CD4-positive, alpha-beta T cell treated with Interleukin-6 for 4 hours (primary cell): ENCODE data around the gene CAMTA1.

ENCODE experiments used
- DNase-seq: peaks from one replicate; pipeline ENCODE4 v3.0.0-alpha.2; 2020; ENCODE audit warnings: mixed read lengths

CAMTA1 gene

DNA sequence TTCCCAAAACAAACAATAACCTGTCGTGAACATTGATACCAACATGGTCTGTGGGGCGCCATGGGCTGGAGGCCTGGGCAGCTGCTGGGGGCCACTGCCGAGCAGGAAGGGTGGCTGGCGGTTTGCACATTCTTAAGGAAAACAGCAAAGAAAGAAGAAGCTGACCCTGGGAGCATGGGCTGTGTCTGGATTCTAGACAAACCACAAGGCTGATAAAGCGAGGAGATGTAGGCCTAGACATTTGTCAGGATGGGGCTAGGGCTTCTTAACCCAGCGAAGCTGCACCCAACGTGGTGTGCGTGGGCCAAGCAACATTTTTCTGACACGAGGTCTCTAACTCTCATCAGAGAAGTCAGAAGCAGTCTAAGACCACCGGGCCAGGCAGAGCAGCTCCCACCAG, 663.7 kb downstream of the CAMTA1 start:
- no peak for DNase-seq

DNA sequence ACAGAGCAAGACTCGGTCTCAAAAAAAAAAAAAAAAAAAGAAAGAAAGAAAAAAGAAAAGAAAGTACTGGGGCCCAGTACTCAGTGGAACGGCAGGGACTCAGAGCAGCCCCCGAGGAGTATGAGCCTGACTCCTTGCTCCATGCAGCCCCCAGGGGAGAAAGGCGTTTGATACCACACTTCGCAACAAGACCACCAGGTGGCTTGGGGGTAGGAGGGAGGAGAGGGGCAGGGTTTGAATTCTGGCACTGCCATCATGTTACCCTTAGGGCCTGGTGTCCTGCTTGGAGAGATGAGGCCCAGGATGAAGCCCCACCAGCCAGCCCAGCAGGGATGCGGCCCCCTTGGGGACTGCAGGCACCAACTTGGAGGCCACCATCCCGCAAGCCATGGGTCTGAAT, 664.5 kb downstream of the CAMTA1 start:
- no peak for DNase-seq

DNA sequence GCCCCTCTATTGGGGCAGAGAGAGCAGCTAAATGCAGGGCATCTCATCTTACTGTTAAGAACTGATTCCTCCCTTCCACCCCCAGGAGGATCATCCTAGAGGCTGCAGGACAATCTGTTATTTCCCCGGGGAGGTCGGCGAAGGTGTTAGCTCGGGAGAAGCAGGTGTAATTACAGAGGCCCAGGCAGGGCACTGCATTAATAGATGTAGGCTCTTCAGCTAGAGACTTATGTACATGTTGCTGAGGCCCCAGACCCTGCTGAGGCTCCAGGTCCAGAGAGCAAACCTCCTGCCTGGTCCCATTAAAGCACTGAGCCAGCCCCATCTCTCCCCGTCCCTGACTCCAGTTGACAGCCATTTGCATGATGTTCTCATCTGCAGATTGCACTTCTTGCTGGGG, 665.6 kb downstream of the CAMTA1 start:
- DNase-seq: no peak

DNA sequence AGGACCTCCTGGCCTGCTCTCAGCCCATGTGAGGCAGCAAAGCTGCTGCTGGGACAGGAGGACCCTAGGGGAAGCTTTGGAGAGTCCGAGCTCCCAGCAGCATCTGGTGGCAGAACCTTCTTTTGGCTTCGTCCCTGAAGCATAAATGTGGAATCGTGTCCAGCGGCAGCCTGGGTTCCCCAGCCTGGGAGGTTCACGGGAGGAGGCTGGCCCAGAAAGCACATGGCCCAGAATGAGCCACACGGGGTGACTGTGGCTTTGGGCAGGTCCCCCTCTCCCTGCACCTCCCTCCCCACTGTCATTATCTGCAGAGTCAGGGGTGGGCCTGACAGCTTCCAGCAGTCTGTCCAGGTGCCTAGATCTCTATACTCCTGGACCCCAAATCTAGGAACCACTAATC, 667.8 kb downstream of the CAMTA1 start:
- DNase-seq: no peak

DNA sequence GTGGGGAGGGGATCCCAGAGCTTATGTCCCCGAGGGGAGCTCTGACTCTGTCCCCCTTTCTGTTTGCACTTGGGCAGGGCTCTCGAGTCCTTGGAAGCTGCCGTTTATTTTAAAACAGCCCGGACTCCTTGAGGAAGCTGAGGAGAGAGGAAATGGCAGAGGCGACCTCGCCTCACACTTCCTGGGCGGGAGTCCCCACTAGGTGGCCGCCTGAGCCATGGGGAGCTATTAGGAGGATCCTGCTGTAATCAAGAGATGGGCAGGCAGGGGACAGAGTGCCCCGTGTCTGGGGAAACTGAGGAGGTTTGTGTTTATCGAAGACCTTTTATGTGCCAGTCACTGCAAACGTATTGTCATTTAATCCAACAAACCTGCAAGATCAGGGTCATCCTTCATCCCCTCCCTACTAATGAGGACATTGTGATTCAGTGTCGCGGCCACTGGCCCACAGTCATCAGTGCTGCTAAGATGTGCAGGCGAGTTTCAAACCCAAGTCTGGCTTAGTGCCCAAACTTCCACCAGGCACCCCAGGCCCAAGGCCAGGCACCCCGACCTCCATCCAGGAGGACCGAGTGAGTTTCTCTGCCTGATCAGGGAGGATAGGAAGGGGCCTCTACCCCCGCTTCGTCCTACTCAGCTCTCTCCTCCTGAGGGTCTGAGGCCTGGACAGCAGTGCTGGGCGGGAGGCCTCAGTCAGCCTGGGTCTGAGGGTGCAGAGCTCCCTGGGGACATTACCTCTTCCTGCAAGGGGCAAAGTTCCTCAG, 669.0 kb downstream of the CAMTA1 start:
- no peak for DNase-seq

DNA sequence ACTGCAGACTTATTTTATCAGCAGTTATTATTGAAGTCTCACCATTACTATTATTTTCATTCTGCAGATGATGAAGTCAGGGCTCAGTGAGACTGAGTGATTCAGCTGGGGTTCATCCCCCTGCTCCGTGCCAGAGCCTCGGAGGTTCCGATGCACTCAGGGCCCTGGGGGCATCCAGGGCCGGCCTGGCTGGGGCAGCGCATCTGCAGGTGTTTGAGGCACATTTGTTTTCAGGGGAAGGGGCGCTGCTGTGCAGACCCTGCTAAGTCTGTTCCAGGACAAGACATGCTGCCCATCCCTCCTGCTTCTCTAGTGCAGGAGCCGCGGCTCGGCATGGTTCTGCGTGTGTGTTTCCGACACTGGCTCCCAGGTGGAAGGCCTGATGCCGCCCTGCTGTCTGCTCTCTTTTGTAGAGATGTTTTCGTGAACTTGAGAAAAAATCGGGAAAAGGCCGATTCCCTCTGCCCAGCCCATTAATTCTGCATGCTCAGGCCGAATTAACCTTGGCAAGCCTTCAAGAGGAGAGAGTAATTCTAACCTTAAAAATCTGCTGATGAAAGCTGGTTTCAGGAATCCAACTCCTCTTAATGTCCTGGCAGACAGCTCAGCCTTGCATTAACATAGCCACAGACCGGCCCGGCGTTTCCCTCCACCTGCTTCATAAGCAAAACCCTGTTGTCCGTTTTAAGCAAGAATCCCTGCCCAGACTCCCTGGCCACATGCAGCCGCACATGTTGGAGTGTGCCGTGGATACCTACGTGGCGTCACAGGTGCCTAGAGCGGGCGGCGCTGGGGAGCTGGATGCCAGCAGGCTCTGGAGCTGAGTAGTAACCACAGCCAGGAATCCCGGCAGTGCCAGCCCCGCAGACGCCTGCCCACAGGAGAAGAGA, 669.9 kb downstream of the CAMTA1 start:
- no peak for DNase-seq

DNA sequence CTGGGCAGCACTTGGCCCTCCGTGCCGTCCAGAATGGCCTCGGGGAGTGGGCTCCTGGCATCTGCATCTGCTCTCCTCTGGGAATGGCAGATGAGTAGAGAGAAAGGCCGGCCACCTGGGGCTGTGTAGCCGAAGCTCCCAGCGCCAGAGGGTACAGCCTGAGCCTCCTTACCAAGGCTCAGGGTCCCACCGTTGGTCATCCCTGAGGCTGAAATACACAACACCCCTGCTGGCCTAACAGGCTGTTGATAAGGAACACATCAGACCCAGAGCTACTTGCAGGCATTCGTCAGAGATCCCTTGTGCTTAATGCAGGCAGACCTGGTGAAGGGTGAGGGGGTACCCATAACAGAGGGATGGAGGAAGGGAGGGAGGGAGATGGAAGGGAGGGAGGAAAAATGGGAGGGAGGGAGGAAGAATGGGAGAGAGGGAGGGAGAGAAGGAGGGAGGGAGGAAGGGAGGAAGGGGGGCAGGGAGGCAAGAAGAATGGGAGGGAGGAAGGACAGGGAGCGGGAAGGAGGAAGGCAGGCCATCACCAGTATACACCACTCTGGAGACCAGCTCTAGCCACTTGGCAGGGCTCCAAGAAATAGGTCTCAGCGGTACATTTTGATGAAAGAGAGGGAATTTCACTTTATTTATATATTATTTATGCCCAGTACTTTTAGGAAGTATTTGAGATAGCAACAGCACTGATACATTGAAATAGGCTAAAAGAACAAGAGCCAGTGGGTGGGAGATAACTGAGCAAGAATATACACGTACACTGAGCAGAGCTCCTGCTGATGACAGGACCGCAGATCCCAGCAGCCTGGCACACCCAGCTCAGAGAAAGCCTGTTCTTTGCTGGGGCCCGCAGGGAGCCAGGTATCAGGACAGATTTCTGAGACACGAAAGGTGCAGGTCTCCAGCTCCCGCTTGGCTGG, 670.8 kb downstream of the CAMTA1 start:
- no peak for DNase-seq

DNA sequence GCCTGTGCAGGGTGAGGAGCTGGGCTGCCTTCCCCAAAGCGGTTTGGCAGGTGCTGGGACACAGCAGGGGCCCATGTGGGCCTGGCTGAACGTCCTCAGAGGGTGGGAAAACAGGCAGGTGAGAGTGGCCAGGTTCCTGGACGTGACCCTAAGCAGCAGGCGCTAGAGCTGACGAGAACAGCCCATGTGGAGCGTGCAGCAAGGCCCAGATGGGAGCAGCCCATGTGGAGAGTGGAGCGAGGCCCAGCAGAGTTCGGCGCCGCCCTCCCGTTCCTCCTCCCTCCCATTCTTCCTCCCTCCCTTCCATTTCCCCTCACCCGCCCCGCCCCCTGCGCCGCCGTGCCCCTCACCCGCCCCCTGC, 671.4 kb downstream of the CAMTA1 start:
- no peak for DNase-seq

DNA sequence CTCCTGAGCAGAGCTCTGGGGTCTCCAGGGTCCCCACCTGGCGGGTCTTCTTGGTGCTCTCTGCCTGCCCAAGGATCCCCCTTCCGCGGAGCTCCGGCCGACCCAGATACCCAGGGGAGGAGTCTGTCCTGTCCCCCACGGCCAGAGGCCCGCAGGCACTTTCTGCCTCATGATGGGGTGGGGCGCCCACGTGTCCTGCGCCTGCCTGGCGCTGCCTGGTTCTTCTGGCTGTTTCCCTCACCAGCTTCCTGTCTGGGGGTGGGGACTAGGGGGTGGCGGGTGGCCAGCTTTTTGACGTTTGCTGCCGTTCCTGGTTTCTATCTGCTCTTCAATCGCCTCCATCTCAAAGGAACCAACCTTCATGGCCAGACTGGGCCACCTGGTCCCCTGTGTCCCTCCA, 672.6 kb downstream of the CAMTA1 start:
- DNase-seq: no peak

DNA sequence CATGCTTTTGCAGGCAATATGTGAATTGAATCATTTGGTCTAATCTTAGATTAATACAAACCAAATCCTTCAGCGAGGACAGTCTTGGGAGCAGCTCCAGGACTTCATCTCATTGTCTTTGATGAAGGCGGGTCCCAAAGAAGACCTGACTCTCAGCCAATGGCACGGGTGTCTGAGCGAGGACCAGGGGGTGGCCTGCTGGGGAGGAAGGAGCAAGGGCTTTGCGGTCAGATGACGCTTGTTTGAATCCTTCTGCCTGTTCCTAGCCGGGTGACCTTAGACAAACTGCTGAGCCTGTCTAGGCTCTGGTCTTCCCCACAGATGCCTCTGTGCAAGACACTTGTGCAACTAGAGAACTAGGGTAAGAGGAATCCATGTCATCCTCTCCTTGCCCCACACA, 673.7 kb downstream of the CAMTA1 start:
- DNase-seq: no peak

DNA sequence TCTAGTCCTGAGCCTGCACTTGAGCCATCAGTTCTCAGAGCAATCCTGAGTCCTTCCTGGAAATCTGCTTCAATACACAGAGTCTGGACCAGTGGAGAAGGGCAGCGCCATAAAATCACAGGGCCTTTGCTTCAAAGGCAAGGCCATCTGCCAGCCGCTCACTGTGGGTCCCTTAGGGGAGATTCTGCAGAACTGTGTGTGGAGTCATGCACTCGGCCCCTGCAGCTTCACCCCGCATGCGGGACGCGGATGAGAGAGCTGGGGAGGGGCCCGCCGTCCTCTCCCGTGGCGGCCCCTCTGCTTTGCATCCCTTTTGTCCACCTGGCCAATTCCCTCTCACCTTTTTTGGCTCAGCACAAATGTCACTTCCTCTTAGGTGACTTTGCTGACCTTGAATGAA, 674.7 kb downstream of the CAMTA1 start:
- no peak for DNase-seq

DNA sequence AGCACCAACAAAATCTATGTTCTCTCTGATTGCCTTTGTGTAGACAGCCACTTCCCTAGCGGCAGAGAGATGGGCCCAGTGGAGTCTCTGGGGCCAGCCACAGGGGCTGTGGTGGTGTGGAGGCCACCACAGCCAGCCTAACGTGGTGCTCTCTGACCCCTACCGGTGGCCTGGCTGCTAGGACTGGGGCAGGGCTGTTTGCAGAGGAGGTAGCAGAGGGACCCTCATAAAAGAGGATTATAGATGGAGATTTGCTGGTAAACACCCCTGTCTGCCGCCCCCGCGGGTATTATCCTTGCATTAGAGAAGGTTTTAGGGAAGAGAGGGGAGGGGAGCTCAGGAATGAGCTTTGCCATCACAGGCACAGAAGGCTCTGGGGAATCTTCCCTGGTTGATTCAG, 675.6 kb downstream of the CAMTA1 start:
- no peak for DNase-seq

DNA sequence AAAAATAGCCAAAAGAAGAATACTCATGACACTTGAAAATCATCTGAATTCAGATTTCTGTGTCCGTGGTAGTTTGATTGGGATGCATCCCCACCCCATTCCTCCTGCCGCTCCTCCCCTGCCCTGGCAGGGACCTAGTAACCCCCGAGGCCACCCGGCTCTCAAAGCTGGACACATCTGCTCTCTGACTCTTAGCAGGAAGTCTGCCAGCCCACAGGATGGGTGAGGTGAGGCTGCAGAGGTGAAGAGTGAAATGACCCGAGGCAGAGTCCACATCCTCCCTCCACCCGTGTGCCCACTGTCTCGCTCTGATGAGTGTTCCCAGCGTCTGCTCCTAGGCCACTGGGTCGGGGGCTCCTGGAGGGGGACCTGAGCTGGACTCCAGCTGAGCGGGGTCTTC, 677.4 kb downstream of the CAMTA1 start:
- DNase-seq: no peak

DNA sequence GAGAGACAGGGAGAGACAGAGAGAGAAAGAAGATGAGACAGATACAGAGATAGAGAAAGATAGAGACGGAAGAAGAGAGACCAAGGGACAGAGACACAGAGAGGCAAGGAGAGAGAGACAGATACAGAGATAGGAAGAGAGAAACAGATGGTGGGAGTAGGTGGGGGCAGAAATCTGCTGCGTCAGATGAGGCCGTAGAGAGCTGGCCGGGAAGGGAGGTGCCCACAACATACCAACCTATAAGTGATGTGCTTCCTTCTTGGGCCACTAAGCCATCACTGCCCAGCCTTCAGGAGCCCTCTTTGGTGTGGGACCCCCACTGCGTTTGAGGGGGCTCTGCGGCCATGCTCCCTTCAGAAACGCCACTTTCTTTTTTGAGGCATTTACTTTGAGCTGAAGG, 678.3 kb downstream of the CAMTA1 start:
- no peak for DNase-seq

DNA sequence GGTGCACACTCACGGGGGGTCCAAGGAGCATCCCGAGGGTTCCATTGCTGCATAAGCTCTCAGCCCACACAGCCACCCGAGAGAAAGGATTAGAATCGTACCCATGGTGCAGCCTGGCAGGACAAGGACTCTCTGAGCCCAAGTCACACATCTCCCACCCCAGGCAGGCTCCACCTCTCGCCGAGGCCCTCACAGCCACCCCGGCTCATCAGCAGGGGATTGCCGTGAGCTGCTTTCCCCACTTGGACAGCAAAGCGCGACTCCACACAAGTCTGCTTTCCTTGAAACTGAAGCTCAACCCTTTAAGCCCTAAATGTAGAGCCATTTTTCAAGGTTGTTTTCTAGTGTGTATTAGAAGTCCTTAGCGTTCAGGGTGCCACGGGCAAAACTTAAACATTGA, 679.5 kb downstream of the CAMTA1 start:
- no peak for DNase-seq

DNA sequence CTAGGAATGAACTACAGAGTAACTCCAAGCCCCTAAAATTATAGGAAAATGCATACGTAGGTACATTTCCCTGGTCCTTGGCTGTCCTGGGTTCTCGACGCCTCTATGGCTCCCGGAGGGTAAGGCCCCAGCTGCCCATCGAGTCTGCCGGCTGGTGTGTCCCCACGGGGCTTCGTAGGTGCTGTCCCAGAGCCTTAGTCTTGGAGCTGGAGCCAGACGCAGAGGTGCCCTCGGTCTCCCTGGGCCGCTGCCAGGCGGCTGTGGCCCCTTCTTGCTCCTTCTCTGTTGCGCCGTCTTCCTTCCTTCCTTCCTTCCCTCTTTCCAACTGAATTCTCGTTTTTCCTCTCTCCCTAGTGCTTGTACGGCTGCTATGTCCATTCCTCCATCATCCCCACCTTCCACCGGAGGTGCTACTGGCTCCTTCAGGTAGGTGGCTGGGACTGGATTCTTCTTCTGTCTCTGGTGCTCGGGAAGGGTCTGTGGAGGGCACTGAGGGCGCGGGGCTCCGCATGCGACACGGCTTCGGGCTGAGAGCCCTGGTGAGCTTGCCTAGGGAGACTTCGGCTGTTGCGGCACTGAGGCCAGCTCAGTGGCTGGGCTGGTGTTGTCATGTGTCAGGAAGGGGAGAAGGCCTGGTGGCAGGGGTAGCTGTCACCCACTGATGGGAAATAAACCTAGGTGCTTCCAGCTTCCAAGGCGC, 682.4 kb downstream of the CAMTA1 start:
- DNase-seq: no peak

DNA sequence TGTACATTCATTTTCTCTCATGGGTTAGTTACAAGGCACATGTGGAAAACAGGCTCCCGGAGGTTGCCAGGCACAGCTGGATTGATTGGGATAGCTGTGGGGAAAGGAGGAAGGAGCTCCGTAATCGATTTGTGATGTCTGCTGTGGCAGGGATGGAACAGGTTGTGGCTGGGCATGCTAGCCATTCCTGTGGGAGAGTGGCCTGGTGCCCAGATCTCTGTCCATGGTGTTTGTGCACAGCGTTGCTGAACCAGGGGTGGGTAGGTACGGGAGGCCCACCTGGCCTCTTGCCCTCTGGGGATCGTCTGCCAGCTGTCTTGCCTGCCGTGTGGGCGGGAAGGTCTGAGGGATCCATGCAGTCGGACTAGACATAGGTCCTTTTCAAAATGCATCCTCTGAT, 683.0 kb downstream of the CAMTA1 start:
- no peak for DNase-seq

DNA sequence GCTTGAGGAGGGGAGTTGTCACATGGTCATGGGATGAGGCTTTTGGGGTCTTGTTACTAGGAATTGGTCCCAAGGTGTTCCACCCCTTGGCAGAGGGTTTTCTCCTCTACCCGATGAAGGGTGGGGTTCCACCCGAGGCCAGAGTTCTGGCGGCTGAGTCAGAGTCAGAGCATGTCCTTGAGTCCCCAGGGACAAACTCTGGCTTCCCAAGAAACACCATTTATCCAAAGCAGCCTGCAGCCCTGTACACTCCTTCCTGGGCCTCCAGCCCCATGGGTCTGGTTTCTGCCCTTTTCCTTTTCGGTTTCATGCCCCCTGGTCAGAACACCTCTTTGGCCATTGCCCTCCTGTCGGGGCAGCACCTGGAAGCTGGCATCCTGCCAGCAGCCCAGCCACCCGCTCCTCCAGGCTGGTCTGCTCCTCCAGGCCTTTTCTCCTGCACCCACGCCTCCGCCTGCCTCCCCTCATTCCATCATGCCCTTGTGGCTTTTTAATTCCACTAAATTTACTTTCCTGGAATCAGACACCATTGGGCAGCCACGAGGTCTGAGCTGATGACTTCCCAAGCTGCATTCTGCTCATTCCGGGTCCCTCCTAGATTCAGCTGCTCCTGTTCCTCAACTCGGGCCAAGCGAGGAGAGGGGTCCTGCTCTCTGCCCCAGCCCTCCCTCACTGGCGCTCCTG, 684.1 kb downstream of the CAMTA1 start:
- no peak for DNase-seq

DNA sequence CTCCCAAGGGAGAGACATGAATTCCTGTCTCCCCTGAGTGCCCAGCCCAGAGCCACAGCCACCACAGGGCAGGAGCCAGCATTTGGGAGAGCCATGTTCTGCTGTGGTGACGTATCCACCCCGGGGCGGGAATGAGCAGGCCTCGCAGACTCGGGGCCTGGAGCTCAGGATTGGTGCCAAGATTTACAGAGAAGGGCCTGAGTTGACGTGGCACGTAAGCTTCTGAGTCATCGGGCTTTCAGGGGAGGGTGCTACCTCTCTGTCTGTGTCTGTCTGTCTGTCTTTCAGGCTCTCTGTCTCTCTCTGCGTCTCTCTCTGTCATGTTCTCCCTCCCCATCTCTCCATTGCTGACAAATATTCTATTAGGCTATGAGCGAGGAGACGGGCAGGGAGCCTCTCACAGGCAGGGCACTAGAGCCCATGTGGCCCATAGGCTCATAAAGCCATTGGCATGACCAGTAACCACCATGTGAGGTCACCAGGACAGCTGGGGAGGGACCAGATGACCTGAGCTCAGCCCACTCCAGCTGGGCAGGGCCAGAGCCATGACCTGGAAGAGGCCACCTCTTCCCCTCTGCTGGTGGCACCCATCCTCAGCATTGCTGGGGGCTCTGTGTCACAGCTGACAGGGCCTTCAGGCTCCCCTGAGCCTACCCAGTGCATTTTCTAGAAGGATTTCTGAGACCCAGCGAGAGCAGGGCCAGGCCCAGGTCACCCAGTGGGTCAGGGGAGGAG, 685.8 kb downstream of the CAMTA1 start:
- DNase-seq: no peak

DNA sequence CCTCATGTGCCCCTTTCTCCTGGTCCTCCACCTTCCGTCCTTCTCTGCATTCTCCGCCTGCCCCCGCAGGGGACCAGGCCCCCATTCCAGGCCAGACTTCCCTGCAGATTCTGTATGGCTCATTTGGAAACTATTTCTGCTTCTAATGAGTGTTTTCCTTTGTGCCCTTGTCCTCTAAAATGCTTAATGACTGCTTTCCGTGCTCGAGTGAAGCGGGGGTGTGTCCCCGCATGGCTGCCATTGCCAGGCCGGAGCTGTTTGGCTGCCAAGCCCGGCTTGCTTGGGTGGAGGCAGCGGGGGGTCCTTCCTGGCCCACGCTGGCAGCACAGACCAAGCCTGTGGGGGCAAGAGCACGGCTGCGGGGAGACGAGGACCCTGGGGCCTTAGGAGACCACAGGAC, 686.6 kb downstream of the CAMTA1 start:
- DNase-seq: no peak
